Activated T-cell treated with anti-CD3 and anti-CD28 coated beads for 4 hours (primary cell): ENCODE data around the gene MMP25.
A peak's percentile ranks its signal among the peaks of the same experiment; 100 is the strongest.

Experiments used
- DNase-seq: peaks from one replicate; pipeline ENCODE4 v3.0.0-alpha.2; 2020

The MMP25 gene

GRCh38 chr16:3017344-3017743 is 29.0 kb upstream of the MMP25 start:
- DNase-seq = no peak

GRCh38 chr16:3017794-3018506 is 28.4 kb upstream of the MMP25 start, which contains the start of gene CLDN6:
CLDN6 (minus strand) TSS chr16:3018183; CDS start chr16:3016021, 2,162 bp downstream.
- no peak for DNase-seq

GRCh38 chr16:3019594-3020246 is 26.6 kb upstream of the MMP25 start:
- DNase-seq = no peak

- peak; percentile 44 for DNase-seq
Measured at GRCh38 chr16:3020247-3020603, 26.1 kb upstream of the MMP25 start, which contains the start of gene TNFRSF12A. TNFRSF12A (plus strand) TSS chr16:3020368; CDS start chr16:3020398, 30 bp downstream.

GRCh38 chr16:3020604-3021448 is 25.5 kb upstream of the MMP25 start:
- peak; percentile 63 for DNase-seq

- DNase-seq = peak; percentile 81
Measured at GRCh38 chr16:3021449-3022207, 24.7 kb upstream of the MMP25 start.

DNA sequence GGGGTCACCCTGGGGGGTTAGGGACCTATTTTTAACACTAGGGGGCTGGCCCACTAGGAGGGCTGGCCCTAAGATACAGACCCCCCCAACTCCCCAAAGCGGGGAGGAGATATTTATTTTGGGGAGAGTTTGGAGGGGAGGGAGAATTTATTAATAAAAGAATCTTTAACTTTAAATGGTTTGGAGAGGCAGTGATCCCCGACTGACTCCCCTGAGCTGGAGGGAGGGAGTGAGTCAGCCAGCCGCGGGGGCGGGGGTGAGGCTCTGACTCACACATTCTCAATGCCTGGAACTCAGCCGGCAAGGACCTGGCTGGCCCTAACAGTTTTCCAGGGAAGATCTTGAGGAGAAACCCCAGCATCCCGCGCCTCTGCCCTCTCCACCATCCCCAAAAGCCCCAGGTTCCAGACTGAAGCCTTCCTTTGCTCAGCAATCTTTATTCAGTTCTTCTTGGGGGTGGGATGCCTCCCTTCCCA is 24.1 kb upstream of the MMP25 start:
- peak; percentile 93 for DNase-seq

DNA sequence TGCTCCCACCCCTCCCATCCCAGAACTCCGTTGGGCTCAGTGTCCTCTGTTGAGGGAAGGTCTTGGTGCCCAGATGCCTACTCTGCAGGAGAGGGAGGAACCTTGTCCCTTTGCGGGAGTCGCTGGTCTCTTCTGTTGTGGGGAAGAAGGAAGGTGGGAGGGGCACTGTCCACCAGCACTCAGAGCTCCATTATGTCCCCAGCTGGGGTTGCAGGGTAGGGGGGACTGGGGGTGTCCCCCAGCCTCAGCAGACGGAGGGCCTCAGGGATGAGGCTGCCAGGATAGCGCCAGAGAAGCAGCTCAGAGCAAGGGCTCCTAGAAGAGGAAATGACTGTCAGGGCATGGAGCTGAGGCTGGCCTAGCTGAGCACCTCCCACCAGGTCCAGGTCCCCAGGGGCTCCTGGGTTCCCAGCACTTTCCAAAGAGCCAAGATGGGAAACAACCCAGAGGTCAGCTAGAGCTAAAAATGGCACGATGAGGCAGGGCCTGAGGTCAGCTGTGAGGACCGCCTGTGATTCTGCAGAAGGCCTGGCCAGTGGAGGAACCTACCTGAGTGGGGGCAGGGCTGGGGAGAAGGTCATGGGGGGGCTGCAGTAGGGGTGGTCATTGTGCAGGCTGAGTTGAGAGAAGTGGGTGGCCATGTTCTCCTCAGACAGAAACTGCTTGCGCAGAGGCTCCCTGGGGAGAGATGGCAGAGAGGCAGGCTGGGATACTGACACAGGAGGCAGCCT is 23.5 kb upstream of the MMP25 start:
- DNase-seq = no peak

GRCh38 chr16:3023415-3023668 is 23.0 kb upstream of the MMP25 start:
- DNase-seq = no peak

DNA sequence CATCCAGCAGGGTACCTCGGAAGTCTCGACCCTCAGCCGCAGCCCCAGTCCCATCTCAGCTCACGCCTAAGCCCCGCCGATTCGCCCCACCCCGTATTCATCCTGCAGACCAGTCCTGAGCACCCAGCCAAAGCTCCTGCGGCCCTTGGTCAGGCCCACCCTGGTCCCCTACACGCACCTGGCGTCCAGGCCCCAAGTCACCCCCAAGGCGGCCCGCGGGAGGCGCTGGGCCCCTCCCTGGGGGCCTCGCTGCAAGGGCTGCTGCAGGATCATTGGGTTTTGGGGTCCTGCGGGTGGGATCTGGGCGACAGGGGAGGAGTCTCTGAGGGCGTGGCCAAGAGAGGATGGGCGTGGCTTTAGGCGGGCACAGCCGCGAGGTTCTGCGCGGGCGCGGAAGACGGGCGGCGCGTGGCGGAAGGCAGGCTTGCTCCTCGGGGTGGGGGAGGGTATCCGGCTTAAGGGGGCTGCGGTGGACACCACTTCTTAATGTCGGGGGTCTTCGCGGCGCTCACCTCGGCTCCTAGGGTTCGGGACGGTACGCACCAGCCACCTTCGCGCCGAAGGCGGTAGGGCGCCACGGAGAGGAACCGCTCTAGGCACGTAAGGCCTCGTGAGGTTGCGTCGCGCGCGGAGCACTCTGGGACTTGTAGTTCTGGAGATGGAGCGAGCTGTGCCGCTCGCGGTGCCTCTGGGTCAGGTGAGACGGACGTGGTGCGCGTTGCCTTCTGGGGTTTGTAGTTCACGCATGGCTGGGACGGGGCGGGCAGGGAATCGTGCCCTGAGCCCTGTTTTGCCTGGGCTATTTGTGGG is 22.5 kb upstream of the MMP25 start, which contains the start of the genes HCFC1R1 and THOC6:
HCFC1R1 (minus strand) TSS at position 274 of the 810 bp plus-strand sequence; CDS start at position 273, 1 bp downstream.
THOC6 (plus strand) TSS at position 367 of the 810 bp plus-strand sequence; CDS start at position 659, 292 bp downstream.
- peak; percentile 91 for DNase-seq

- DNase-seq = no peak
Measured at GRCh38 chr16:3025032-3026002, 21.0 kb upstream of the MMP25 start.

DNA sequence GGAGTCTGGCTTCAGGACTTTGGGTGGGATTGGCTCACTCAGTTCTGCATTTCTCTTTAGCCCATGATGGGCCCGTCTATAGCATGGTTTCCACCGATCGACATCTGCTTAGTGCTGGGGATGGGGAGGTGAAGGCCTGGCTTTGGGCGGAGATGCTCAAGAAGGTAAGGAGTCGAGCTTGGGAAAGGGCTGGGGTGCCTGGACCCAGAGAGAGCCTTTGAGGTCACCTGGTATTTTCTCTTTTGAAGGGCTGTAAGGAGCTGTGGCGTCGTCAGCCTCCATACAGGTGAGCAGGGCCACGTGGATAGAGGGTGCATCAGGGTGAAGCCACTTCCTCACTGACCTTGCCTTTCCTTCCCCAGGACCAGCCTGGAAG is 20.4 kb upstream of the MMP25 start:
- DNase-seq = no peak

GRCh38 chr16:3026609-3027488 is 19.5 kb upstream of the MMP25 start:
- no peak for DNase-seq

DNA sequence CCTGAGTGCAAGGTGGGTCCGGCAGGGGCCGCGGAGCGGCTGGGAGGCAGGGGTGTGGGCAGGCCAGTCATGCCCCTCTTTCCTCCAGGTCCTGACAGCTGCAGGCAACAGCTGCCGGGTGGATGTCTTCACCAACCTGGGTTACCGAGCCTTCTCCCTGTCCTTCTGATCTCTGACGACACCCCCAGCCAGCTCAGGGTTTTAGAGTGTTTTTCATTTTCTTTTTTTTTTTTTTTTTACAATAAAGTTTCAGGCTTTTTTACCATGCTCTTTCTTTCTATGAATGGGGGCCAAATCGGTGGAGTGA is 18.9 kb upstream of the MMP25 start:
- DNase-seq = no peak

- DNase-seq = peak; percentile 83
Measured at GRCh38 chr16:3027983-3028715, 18.2 kb upstream of the MMP25 start.

- DNase-seq = no peak
Measured at GRCh38 chr16:3028716-3029319, 17.5 kb upstream of the MMP25 start.

- DNase-seq = no peak
Measured at GRCh38 chr16:3029491-3030221, 16.7 kb upstream of the MMP25 start.
